Cardiac muscle cell (in vitro differentiated cells and primary cell): ENCODE results near the gene TFDP2. TPM values are rescaled to one million over a fixed set of nuclear protein-coding genes. Genes with fewer than 3 reads are reported as not detected.

Experiments
- DNase-seq, 2 donors: peaks; one replicate each; pipeline versions ENCODE4 v3.0.0 to v3.0.0-alpha.2; 2010 to 2017; ENCODE audit warnings: low read depth in 1 of 2, low spot score in 1 of 2
- H3K27ac ChIP-seq: fragments of 200-600 bp; sonication (generic); 2 replicates; pipeline ENCODE4 v1.5.1; 2016
- H3K27me3 ChIP-seq: fragments of 200-600 bp; sonication (generic); 2 replicates; pipeline ENCODE4 v1.6.0; 2016; ENCODE audit warnings: control low read depth
- H3K36me3 ChIP-seq: fragments of 200-600 bp; sonication (generic); 2 replicates; pipeline ENCODE4 v1.5.1; 2016; ENCODE audit warnings: control low read depth
- H3K4me1 ChIP-seq: fragments of 200-600 bp; sonication (generic); 2 replicates; pipeline ENCODE4 v1.8.1; 2017; ENCODE audit warnings: low read depth, mild to moderate bottlenecking, mixed run types
- H3K4me3 ChIP-seq: fragments of 200-600 bp; sonication (generic); 2 replicates; pipeline ENCODE4 v1.5.1; 2016; ENCODE audit warnings: mild to moderate bottlenecking
- H3K9me3 ChIP-seq: fragments of 200-600 bp; sonication (generic); 2 replicates; pipeline ENCODE4 v1.5.1; 2017; ENCODE audit warnings: low read depth, mild to moderate bottlenecking, control low read depth
- CTCF ChIP-seq: IDR thresholded peaks from 2 replicates; pipeline ENCODE4 v1.5.1; 2012; ENCODE audit warnings: low read depth, mild to moderate bottlenecking, low read length
- polyA plus RNA-seq: library from polyadenylated mRNA; unstranded; fragments of >200 nt; fragmentation: Nextera tagmentation; extraction: Ambion mirVana; gene quantifications from 2 replicates; pipeline ENCODE4 v1.2.1, GENCODE V29; 2016
- total RNA-seq: library from RNA; depleted of rRNA; stranded (reverse); fragments of >200 nt; gene quantifications from 2 replicates; pipeline ENCODE4 v1.2.3, GENCODE V29; 2016

TFDP2 gene
- total and polyA plus RNA-seq, 2 experiments from 2014 or later = 60.8 to 95.2 TPM

GRCh38 chr3:141904203-141904602, 245.1 kb downstream of the TFDP2 start:
- no peak overlapping the region for H3K27ac ChIP-seq
- no peak for TF ChIP-seq CTCF
- H3K9me3 ChIP-seq = no peaks in the 10 kb centered on the region
- H3K4me3 ChIP-seq = no peak overlapping the region
- H3K36me3 ChIP-seq = peaks cover 20% of the 10 kb centered on the region
- DNase-seq = no peak
- H3K27me3 ChIP-seq = no peaks in the 10 kb centered on the region
- H3K4me1 ChIP-seq = no peaks in the 10 kb centered on the region

- Histone ChIP-seq H3K36me3 (peaks cover 9% of the 10 kb centered on the region), H3K9me3 (no peaks in the 10 kb centered on the region), H3K27me3 (no peaks in the 10 kb centered on the region), H3K4me3 (no peak overlapping the region), H3K4me1 (no peaks in the 10 kb centered on the region), H3K27ac (no peak overlapping the region)
- TF ChIP-seq CTCF = no peak
- no peak for DNase-seq
Measured at GRCh38 chr3:141901914-141902313, 247.4 kb downstream of the TFDP2 start.

- Histone ChIP-seq H3K4me1 (no peaks in the 10 kb centered on the region), H3K4me3 (no peak overlapping the region), H3K36me3 (no peaks in the 10 kb centered on the region), H3K27me3 (no peaks in the 10 kb centered on the region), H3K27ac (no peak overlapping the region), H3K9me3 (no peaks in the 10 kb centered on the region)
- DNase-seq = no peak
- no peak for TF ChIP-seq CTCF
Measured at GRCh38 chr3:141900343-141900742, 249.0 kb downstream of the TFDP2 start.

- Histone ChIP-seq H3K36me3 (no peaks in the 10 kb centered on the region), H3K27me3 (no peaks in the 10 kb centered on the region), H3K4me1 (no peaks in the 10 kb centered on the region), H3K9me3 (no peaks in the 10 kb centered on the region), H3K27ac (no peak overlapping the region), H3K4me3 (no peak overlapping the region)
- no peak for TF ChIP-seq CTCF
- no peak for DNase-seq
Measured at GRCh38 chr3:141898908-141899307, 250.4 kb downstream of the TFDP2 start.

- Histone ChIP-seq H3K36me3 (no peaks in the 10 kb centered on the region), H3K27me3 (no peaks in the 10 kb centered on the region), H3K27ac (no peak overlapping the region), H3K4me1 (no peaks in the 10 kb centered on the region), H3K9me3 (no peaks in the 10 kb centered on the region), H3K4me3 (no peak overlapping the region)
- no peak for TF ChIP-seq CTCF
- DNase-seq = no peak
Measured at GRCh38 chr3:141895731-141896130, 253.6 kb downstream of the TFDP2 start.
